HG03565 (cell line): ENCODE data around the gene USP40.
A peak's percentile ranks its signal among the peaks of the same experiment; 100 is the strongest.

Experiments
- ATAC-seq: cut with Tn5 transposase; IDR thresholded peaks from one replicate; pipeline ENCODE4 v1.9.1; 2021; ENCODE audit warnings: mild to moderate bottlenecking, moderate library complexity; ENCODE audit not compliant: unreplicated experiment

USP40 gene

DNA sequence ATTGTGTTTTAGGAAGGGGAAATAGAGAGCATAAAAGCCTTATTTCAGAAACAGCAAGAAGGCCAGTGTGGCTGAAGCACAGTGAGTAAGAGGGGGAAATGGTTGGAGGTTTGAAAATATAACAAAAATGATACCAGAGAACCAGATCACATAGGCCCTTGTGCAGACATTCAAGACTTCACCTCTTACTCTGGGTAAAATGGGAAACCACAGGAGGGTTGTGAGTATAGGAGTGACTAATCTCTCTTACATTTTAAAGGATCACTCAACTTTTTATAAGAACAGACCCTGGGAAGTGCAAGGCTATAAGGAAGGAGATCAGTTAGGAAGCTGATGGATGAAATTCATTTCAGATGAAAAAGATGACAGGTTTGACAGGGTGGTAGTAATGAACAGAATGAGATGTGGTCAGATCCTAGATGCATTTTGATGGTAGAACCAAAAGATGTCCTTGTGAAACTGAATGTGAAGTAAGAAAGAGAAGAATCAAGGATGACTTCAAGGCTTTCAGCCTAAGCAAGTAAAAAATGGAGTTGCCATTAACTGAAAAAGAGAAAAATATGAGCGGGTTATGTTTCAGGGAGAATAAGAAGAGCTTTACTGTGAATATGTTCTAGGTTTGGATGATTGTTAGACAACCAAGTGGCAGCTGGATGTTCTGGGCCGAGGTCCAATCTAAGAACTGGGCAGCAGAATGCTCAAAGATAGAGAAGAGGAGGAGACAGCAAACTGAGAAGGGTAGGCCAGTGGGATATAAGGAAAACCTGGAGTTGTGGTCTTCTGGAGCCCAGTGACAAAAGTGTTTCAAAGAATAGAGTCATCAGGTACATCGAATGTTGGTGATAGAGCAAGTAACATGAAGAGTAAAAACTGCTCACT is 65.1 kb downstream of the USP40 start:
- ATAC-seq: peak; percentile 47

DNA sequence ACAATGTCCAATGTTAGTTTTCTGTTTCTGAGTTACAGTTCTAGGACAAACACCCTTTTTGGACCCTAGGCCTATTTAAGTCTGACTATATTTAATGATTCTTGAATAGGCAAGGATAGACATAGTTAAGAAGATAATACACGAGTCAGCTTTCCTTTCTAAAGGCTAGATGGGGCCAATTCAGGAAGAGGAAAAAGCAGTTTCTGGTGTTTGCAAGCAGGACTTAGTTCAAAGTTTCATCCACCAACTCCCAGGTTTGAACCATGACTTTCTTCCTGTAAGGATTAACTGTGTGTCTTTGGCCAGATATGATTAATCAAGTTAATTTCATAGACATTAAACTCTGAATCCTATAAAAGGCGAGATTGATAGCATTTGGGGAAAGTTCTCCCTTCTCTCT is 66.7 kb downstream of the USP40 start:
- no peak for ATAC-seq

- ATAC-seq: no peak
These were observed 68.5 kb downstream of the USP40 start for GRCh38 chr2:233498126-233498525.

DNA sequence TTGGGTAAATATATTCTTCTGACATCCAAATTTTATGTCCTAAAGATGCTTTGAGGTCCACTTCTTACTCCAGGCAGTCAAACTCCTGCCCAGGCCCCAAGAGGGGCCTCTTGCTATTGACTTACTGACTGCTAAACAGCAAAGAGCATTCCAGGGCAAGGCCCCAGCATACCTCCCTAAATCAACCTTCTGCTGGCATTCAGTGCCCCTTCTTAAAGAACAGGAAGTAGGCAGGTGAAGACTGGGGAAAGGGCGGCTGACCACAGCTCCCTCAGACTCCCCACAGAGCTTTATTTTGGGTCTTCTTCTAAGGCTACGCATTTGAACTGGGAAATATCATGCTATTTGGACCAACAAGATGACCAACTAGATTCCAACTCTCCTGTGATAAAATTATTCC is 68.9 kb downstream of the USP40 start:
- ATAC-seq: no peak

GRCh38 chr2:233495503-233496496 is 70.8 kb downstream of the USP40 start:
- no peak for ATAC-seq

GRCh38 chr2:233492751-233493150 is 73.8 kb downstream of the USP40 start:
- ATAC-seq: no peak

- ATAC-seq: no peak
These were observed 74.5 kb downstream of the USP40 start for GRCh38 chr2:233492078-233492477.

DNA sequence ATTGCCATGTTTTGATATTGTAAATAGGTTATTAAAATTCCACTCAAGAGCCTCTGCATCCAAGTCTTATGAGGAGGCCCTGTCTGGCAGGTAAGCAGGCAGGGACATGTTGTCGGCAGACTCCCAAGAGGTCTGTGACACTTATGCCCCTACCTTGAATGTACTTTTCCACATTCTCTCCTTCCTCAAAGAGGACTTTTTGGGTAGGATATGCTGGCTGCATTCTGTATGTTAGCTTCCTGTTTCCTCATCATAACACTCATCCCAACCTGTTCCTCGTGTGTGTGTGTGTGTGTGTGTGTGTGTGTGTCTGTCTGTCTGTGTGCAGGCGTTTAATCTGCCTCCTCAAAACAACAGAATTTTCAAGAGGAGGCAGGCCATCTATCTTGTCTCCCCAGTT is 75.3 kb downstream of the USP40 start:
- no peak for ATAC-seq

- no peak for ATAC-seq
These were observed 75.8 kb downstream of the USP40 start for GRCh38 chr2:233490831-233491230.

GRCh38 chr2:233489666-233490065 is 76.9 kb downstream of the USP40 start:
- no peak for ATAC-seq

DNA sequence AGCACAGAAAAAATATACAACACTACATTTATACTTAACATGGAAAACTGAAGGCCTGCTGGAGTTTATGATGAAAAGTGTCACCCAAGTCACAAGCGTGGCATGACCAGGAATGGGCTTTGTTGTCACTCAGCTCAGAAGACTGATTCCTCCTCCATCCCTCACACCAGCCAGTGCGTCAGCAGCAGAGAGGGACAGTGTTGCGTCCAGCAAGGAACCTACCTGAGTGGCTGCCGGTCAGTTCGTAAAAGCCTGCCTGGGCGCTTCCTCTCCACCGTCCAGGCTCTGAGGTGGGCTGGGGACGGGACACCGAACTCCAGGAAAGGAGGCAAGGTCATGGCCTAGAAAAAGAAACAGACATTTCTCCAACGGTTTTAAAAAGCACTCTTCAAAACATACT is 77.4 kb downstream of the USP40 start:
- no peak for ATAC-seq

DNA sequence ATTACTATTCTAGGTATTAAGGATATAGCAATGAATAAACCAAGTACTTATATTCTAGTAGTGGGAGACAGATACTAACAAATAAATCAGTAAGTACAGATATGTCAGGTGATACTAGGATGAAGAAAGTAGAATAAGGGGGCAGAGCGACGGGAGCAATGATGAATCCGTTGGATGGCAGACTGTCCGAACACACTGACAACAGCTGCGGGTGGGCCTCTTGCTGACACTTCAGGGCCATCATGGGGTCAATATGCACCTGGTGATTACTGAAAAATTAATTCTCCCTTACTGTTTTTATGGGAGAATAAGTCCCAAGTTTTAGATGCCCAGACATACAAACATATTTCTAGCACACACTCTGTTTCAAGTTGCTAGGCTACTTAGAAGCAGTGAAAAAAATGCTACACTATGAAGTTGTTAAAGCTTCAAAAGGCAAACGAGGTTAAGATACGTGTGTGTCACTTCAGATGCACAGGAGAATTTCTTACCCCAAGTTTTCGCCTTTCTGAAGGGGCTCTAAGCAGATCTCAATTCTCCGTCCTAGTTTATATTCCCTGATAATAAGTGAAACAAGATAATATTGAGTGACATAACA is 78.7 kb downstream of the USP40 start:
- ATAC-seq: no peak

GRCh38 chr2:233486778-233487552 is 79.6 kb downstream of the USP40 start:
- no peak for ATAC-seq

GRCh38 chr2:233486357-233486756 is 80.2 kb downstream of the USP40 start:
- ATAC-seq: no peak

- ATAC-seq: no peak
These were observed 80.9 kb downstream of the USP40 start for GRCh38 chr2:233485726-233486125.

DNA sequence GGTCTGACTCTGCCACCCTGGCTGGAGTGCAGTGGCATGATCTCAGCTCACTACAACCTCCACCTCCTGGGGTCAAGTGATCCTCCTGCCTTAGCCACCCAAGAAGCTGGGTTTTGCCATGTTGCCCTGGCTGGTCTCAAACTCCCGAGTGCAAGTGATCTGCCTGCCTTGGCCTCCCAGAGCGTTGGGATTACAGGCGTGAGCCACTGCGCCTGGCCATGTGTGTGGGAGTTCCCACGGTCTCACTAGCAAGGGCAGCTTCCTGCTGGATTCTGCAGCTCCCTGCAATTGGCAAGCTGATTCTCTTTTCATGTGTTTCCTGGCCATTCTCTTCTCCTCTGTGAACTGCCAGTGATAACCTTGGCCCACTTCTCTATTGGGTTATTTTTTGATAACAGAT is 84.0 kb downstream of the USP40 start:
- no peak for ATAC-seq

GRCh38 chr2:233481368-233482142 is 85.0 kb downstream of the USP40 start:
- no peak for ATAC-seq

- no peak for ATAC-seq
These were observed 85.9 kb downstream of the USP40 start for GRCh38 chr2:233480490-233481202.
